H1 (cell line): Measurements from ENCODE around the gene CALCOCO2. TPM values are rescaled to one million over a fixed set of nuclear protein-coding genes. Genes with fewer than 3 reads are reported as not detected.
A peak's percentile ranks its signal among the peaks of the same experiment; 100 is the strongest.

Source experiments
- ASH2L ChIP-seq: fragments of 200-600, 300-600 bp; sonication (generic); IDR thresholded peaks from one replicate; pipeline ENCODE4 v1.7.1; 2017; ENCODE audit warnings: low read length
- BACH1 ChIP-seq: IDR thresholded peaks from 2 replicates; pipeline ENCODE4 v1.6.1; 2012; ENCODE audit warnings: low read length, improper control_type of control experiment
- CREB1 ChIP-seq: IDR thresholded peaks from 2 replicates; pipeline ENCODE4 v1.6.1; 2012; ENCODE audit warnings: inconsistent platforms
- EGR1 ChIP-seq: IDR thresholded peaks from 2 replicates; pipeline ENCODE4 v1.6.1; 2011; ENCODE audit warnings: low read depth, low read length, borderline replicate concordance
- HDAC2 ChIP-seq, 2 experiments: fragments of 300-600 bp in 1 of 2; sonication (generic) in 1 of 2; IDR thresholded peaks; 2 replicates each; pipeline ENCODE4 v1.6.1; 2011 to 2012; ENCODE audit warnings: low read depth in 2 of 2, low read length in 2 of 2, mild to moderate bottlenecking in 2 of 2, moderate library complexity in 2 of 2, borderline replicate concordance in 1 of 2, inconsistent platforms in 1 of 2
- KDM4A ChIP-seq: IDR thresholded peaks from one replicate; pipeline ENCODE4 v1.7.1; 2012; ENCODE audit warnings: low read depth, mild to moderate bottlenecking, moderate library complexity, low read length, inconsistent platforms; ENCODE audit not compliant: severe bottlenecking
- NANOG ChIP-seq: IDR thresholded peaks from 2 replicates; pipeline ENCODE4 v1.6.1; 2011; ENCODE audit warnings: low read length, low read depth, mild to moderate bottlenecking, inconsistent platforms; ENCODE audit not compliant: insufficient read depth, poor library complexity, severe bottlenecking
- PHF8 ChIP-seq: fragments of 200-600 bp; sonication (generic); conservative IDR thresholded peaks from 2 replicates; pipeline ENCODE4 v1.7.1; 2012; ENCODE audit warnings: low read depth, mild to moderate bottlenecking, inconsistent platforms, low read length, moderate library complexity
- POLR2AphosphoS5 ChIP-seq: IDR thresholded peaks from 2 replicates; pipeline ENCODE4 v1.6.1; 2011; ENCODE audit warnings: low read depth, low read length
- RAD21 ChIP-seq, 2 experiments: IDR thresholded peaks in 1 of 2; conservative IDR thresholded peaks in 1 of 2; 2 replicates each; pipeline ENCODE4 v1.6.1; 2011; ENCODE audit warnings: low read depth in 2 of 2, low read length in 2 of 2, improper control_type of control experiment in 1 of 2, inconsistent platforms in 1 of 2, mild to moderate bottlenecking in 1 of 2, moderate library complexity in 1 of 2
- RNF2 ChIP-seq: fragments of 200-900, 300-1000 bp; sonication (generic); IDR thresholded peaks from 2 replicates; pipeline ENCODE4 v1.7.1; 2016; ENCODE audit warnings: borderline replicate concordance, low read depth, mild to moderate bottlenecking, antibody characterized with exemption, low read length; ENCODE audit not compliant: poor library complexity, severe bottlenecking; ENCODE audit errors: missing control alignments
- SAP30 ChIP-seq: fragments of 300-600 bp; sonication (generic); IDR thresholded peaks from 2 replicates; pipeline ENCODE4 v1.7.1; 2012; ENCODE audit warnings: low read length, moderate library complexity, mild to moderate bottlenecking, inconsistent platforms; ENCODE audit not compliant: insufficient read depth, insufficient replicate concordance
- SIX5 ChIP-seq: IDR thresholded peaks from 2 replicates; pipeline ENCODE4 v1.6.1; 2011; ENCODE audit warnings: mild to moderate bottlenecking, low read depth, low read length
- SP4 ChIP-seq: IDR thresholded peaks from 2 replicates; pipeline ENCODE4 v1.6.1; 2012; ENCODE audit warnings: low read length, inconsistent platforms
- SRF ChIP-seq: IDR thresholded peaks from 2 replicates; pipeline ENCODE4 v1.6.1; 2011; ENCODE audit warnings: mild to moderate bottlenecking, low read depth, low read length, moderate library complexity
- TBP ChIP-seq: IDR thresholded peaks from 2 replicates; pipeline ENCODE4 v1.6.1; 2011; ENCODE audit warnings: low read depth, low read length, improper control_type of control experiment
- TCF12 ChIP-seq: IDR thresholded peaks from 2 replicates; pipeline ENCODE4 v1.6.1; 2011; ENCODE audit warnings: low read depth, mild to moderate bottlenecking, low read length
- TEAD4 ChIP-seq: IDR thresholded peaks from 2 replicates; pipeline ENCODE4 v1.6.1; 2012; ENCODE audit warnings: low read depth, low read length, inconsistent platforms, mixed read lengths
- polyA plus RNA-seq, 7 experiments: library from polyadenylated mRNA; depleted of rRNA in 3 of 7; stranded (reverse) in 5 of 7; unstranded in 2 of 7; fragments of >200 nt in 5 of 7; fragments of 200-250 nt in 2 of 7; gene quantifications; 1 replicate in 5 of 7; 2 replicates in 1 of 7; 4 replicates in 1 of 7; pipeline versions ENCODE4 v1.2.1 to v1.2.3, GENCODE V29; 2011 to 2013; ENCODE audit warnings: missing spikeins in 2 of 7, mixed read lengths in 2 of 7
- total RNA-seq: library from RNA; stranded (reverse); fragmentation: NEBNext Ultra II Directional; extraction: Animal tissue kit (Norgen Biotek cat#: 25700); gene quantifications from 2 replicates; pipeline ENCODE4 v1.2.1, GENCODE V29; 2021
- TF ChIP-seq, protein P1 (sequence below): IDR thresholded peaks from 2 replicates; pipeline ENCODE4 v1.6.1; 2012; ENCODE audit warnings: inconsistent platforms
- TF ChIP-seq, protein P2 (sequence below): IDR thresholded peaks from 2 replicates; pipeline ENCODE4 v1.6.1; 2011; ENCODE audit warnings: low read depth, mild to moderate bottlenecking, low read length; ENCODE audit not compliant: insufficient read depth
- TF ChIP-seq, protein P3 (sequence below): IDR thresholded peaks from 2 replicates; pipeline ENCODE4 v1.6.1; 2012; ENCODE audit warnings: low read length, inconsistent platforms

Gene CALCOCO2
- total and polyA plus RNA-seq, 2 of the 8 experiments (the other 6 are each of a cell fraction or from before 2014, with no cell fraction given): 12.1 to 31.8 TPM

DNA sequence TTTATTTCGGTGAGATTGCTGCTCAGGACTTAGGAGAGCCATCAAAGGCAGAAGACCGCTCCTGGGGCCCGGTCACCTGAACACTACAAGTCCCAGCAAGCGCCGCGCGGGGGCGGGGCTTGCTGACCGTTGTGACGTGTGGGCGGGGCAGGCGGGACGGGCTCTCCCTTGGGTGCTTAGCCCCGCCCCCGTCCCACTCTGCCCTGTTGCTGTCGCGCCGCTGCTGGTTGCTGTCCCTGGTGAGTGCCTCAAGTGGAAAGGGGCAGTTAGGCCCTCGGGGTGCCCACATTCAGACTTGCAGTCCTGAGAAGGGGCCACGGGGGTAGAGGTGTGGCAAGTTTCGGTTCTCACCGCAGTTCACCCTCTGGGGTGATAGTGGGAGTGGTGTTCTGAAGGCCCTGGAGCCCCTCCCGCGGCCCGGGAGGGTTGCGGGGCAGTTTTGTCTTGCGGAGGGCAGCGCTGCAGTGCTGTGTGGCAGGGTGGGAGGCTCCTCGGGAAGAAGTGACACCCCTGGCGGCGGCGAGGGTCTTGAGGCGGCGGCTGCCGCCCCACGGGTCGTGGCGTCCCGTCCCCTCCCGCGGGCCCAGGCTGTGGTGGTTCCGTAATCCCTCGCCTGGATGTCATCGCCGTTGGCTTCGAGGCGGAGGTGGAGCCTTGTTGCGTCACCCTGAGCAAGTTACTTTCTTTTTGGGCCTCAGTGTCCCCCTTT lies at the start of gene CALCOCO2 (continued):
- TF ChIP-seq RAD21 (IDR thresholded peaks at IDR 0.05 in 1 of 2, conservative IDR thresholded peaks at IDR 0.05 in 1 of 2; ENCODE audit: low read depth in 2 of 2, low read length in 2 of 2) (no peak), EGR1 (peak; percentile 70; the same call in 1 of the 2 replicates), SRF (no peak), BACH1 (peak; percentile 82), KDM4A (peak; percentile 86), TCF12 (no peak), HDAC2 (IDR thresholded peaks at IDR 0.05; ENCODE audit: borderline replicate concordance in 1 of 2, low read depth in 2 of 2, low read length in 2 of 2) (peak; percentile 25 to 97; a peak in 2 of 4 replicates), SP4 (peak; percentile 55; the same call in 1 of the 2 replicates), ASH2L (peak; percentile 86), SAP30 (peak; percentile 80), SIX5 (peak; percentile 72), PHF8 (peak; percentile 63; the same call in 1 of the 2 replicates), NANOG (no peak), TBP (no peak), POLR2AphosphoS5 (no peak), RNF2 (no peak), CREB1 (peak; percentile 88), TEAD4 (no peak)
- TF ChIP-seq, protein P1, sequence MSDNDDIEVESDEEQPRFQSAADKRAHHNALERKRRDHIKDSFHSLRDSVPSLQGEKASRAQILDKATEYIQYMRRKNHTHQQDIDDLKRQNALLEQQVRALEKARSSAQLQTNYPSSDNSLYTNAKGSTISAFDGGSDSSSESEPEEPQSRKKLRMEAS: no peak
- TF ChIP-seq, protein P2, sequence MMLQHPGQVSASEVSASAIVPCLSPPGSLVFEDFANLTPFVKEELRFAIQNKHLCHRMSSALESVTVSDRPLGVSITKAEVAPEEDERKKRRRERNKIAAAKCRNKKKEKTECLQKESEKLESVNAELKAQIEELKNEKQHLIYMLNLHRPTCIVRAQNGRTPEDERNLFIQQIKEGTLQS: no peak
- TF ChIP-seq, protein P3, sequence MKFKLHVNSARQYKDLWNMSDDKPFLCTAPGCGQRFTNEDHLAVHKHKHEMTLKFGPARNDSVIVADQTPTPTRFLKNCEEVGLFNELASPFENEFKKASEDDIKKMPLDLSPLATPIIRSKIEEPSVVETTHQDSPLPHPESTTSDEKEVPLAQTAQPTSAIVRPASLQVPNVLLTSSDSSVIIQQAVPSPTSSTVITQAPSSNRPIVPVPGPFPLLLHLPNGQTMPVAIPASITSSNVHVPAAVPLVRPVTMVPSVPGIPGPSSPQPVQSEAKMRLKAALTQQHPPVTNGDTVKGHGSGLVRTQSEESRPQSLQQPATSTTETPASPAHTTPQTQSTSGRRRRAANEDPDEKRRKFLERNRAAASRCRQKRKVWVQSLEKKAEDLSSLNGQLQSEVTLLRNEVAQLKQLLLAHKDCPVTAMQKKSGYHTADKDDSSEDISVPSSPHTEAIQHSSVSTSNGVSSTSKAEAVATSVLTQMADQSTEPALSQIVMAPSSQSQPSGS: no peak
